Transverse colon (tissue), 3 donors: ENCODE measurements around the gene FRYL.

ENCODE experiments used
- EP300 ChIP-seq: sonication (generic); formaldehyde crosslinking; IDR thresholded peaks from one replicate; pipeline ENCODE4 v1.6.1; 2017; ENCODE audit warnings: antibody characterized with exemption, low read depth
- POLR2A ChIP-seq: fragments of 450-650 bp; IDR thresholded peaks from one replicate; pipeline ENCODE4 v1.6.1; 2016; ENCODE audit warnings: antibody characterized with exemption, mild to moderate bottlenecking, moderate library complexity
- TF ChIP-seq, protein P1 (sequence below), 5 experiments: fragments of 200-600 bp in 3 of 5; fragments of 450-650 bp in 2 of 5; sonication (generic) in 3 of 5; IDR thresholded peaks; 1 replicate in 2 of 5; 2 replicates in 3 of 5; pipeline ENCODE4 v1.5.1; 2016 to 2017; ENCODE audit warnings: antibody characterized with exemption in 5 of 5, inconsistent platforms in 3 of 5, mild to moderate bottlenecking in 2 of 5, moderate library complexity in 1 of 5

DNA sequence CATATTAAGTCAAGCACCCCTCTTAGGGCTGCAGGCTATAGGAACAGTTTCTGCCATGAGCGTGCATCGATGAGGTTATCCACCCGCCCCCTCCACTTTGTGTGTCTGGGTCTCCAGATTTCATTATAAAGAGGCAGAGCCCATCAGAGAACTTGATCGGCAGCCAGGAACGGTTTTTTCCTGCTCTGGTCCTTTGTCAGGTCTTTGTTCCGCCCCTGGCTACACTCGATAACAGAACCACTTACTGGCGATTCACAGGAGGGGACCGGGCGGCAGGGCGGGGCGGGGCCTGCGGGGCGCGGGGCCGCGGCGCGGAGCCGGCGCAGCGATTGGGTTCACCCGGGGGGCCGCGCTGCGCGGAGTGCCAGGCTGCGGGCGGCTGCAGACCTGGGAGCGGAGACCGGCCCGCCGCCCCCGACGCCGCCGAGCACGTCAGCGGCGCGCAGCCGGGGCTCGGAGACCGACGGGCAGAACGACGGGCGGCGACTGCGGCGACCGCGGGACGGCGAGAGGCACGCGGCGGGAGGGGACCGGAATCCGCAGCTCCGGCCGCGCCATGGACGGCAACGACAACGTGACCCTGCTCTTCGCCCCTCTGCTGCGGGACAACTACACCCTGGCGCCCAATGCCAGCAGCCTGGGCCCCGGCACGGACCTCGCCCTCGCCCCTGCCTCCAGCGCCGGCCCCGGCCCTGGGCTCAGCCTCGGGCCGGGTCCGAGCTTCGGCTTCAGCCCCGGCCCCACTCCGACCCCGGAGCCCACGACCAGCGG lies 296.9 kb downstream of the FRYL start, which contains the start of gene SLC10A4:
- TF ChIP-seq POLR2A (no peak), EP300 (no peak)
- TF ChIP-seq, protein P1, sequence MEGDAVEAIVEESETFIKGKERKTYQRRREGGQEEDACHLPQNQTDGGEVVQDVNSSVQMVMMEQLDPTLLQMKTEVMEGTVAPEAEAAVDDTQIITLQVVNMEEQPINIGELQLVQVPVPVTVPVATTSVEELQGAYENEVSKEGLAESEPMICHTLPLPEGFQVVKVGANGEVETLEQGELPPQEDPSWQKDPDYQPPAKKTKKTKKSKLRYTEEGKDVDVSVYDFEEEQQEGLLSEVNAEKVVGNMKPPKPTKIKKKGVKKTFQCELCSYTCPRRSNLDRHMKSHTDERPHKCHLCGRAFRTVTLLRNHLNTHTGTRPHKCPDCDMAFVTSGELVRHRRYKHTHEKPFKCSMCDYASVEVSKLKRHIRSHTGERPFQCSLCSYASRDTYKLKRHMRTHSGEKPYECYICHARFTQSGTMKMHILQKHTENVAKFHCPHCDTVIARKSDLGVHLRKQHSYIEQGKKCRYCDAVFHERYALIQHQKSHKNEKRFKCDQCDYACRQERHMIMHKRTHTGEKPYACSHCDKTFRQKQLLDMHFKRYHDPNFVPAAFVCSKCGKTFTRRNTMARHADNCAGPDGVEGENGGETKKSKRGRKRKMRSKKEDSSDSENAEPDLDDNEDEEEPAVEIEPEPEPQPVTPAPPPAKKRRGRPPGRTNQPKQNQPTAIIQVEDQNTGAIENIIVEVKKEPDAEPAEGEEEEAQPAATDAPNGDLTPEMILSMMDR (IDR thresholded peaks at IDR 0.05), result no peak
